Measurements from ENCODE around the gene CDYL.

DNA sequence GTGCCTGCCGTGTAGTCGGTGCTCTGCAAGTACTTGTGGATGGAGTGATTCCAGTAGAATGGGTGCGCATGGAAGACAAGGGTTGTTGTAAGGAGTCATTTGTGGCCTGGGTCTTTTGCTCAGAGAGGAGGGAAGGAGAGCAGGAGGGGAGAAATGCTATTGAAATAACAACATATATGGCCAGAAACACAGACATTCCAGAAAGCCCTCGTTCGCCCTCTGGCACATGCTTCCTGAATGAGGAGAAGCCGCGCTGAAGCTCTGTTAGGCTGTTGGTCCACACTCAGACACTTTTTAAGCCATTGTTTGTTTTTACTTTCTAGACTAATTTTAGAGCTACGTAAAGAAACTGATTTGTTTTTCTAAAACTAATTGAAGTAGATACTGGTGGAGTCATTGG lies 120.2 kb downstream of the CDYL start:
- TF ChIP-seq, protein P1, sequence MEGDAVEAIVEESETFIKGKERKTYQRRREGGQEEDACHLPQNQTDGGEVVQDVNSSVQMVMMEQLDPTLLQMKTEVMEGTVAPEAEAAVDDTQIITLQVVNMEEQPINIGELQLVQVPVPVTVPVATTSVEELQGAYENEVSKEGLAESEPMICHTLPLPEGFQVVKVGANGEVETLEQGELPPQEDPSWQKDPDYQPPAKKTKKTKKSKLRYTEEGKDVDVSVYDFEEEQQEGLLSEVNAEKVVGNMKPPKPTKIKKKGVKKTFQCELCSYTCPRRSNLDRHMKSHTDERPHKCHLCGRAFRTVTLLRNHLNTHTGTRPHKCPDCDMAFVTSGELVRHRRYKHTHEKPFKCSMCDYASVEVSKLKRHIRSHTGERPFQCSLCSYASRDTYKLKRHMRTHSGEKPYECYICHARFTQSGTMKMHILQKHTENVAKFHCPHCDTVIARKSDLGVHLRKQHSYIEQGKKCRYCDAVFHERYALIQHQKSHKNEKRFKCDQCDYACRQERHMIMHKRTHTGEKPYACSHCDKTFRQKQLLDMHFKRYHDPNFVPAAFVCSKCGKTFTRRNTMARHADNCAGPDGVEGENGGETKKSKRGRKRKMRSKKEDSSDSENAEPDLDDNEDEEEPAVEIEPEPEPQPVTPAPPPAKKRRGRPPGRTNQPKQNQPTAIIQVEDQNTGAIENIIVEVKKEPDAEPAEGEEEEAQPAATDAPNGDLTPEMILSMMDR (IDR thresholded peaks at IDR 0.05), result no peak
- TF ChIP-seq POLR2AphosphoS5 (IDR thresholded peaks at IDR 0.05; ENCODE audit: insufficient read depth in 1 of 2, low read depth in 1 of 2), result no peak
